ENCODE measurements around the gene DCBLD1.

The DCBLD1 gene

DNA sequence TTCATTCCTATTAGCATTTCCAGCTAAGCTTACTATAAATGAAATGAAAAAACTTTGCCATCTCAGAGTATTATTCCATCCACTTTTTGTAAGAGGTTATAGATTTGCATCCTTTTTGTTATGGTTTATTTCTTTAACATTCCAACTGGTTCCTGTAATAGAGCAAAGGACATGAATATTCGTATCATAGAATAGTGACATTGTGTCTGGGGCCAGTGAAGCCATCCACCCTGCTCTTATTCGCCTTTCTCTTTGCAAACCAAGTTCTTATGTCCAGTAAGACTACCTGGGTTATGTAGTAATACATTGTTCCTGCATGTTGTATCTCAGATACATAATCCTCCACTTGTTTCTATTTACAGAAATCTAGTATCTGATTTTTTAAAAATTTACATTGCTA is 43.1 kb downstream of the DCBLD1 start:
- TF ChIP-seq, protein P1, sequence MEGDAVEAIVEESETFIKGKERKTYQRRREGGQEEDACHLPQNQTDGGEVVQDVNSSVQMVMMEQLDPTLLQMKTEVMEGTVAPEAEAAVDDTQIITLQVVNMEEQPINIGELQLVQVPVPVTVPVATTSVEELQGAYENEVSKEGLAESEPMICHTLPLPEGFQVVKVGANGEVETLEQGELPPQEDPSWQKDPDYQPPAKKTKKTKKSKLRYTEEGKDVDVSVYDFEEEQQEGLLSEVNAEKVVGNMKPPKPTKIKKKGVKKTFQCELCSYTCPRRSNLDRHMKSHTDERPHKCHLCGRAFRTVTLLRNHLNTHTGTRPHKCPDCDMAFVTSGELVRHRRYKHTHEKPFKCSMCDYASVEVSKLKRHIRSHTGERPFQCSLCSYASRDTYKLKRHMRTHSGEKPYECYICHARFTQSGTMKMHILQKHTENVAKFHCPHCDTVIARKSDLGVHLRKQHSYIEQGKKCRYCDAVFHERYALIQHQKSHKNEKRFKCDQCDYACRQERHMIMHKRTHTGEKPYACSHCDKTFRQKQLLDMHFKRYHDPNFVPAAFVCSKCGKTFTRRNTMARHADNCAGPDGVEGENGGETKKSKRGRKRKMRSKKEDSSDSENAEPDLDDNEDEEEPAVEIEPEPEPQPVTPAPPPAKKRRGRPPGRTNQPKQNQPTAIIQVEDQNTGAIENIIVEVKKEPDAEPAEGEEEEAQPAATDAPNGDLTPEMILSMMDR (IDR thresholded peaks at IDR 0.05; ENCODE audit: low read depth, low read length, missing control alignments) = no peak
- no peak for DNase-seq (ENCODE audit: low read depth)

DNA sequence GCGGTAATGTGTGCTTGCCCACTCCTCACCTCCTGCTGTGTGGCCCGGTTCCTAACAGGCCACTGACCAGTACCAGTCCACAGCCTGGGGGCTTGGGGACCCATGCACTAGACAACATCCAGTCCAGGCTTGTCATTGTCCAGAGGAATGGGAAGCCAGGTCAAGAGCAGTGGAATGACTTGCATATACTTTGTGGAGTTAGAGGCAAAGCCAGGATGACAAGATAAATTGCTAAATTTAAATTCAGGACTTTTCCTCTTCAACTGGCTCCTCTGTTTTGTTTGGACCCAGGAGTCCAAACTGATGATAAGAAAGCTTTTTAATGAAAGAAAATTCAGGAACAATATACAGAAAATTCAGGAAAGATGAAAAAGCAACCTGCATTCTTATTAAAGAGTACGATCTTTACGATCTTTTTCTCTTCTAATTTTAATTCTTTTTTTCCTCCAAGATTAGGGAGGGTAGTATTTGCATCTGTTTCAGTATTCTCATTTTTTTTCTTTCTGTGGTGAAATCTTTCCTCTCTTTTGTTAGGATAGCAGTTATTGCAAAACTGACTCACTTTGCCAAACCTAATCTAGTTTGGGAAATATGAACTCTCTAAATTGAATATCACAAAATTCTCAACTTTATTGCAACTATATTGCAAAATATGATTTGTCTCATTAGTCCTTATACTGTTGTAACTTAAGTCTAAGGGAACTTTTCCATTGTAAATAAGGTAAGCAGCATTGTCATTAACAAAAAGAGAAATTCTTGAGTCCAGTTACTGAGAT is 48.2 kb downstream of the DCBLD1 start:
- TF ChIP-seq, protein P1 (IDR thresholded peaks at IDR 0.05; ENCODE audit: low read depth, low read length, missing control alignments) = no peak
- no peak for DNase-seq (ENCODE audit: low read depth)
- no peak overlapping the region for H3K4me3 ChIP-seq (ENCODE audit: low read depth, low read length)

More for the DNA sequence above, 43.1 kb downstream of the DCBLD1 start:
- no peak overlapping the region for H3K4me3 ChIP-seq (ENCODE audit: low read depth, low read length)

DNA sequence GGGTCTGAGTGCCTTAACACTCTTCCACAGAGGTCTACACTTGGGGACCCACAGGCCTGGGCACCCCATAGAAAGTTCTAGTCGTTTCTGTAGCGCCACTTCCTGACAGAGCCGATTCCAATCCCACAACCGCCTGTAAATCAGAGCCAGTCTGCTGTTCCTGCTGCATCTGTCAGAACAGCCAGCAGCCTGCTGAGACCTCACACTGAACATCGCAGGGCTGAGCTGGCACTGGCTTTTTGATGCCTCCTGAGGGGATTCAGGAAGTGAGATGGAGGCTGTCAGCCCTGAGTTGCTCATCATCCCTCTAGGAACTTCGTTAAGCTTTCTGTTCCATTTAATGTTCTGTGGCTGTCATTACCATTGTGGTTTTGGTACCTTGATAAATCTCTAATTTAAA is 48.9 kb downstream of the DCBLD1 start:
- no peak overlapping the region for H3K4me3 ChIP-seq (ENCODE audit: low read depth, low read length)
- TF ChIP-seq, protein P1 (IDR thresholded peaks at IDR 0.05; ENCODE audit: low read depth, low read length, missing control alignments) = no peak
- DNase-seq (ENCODE audit: low read depth) = no peak

DNA sequence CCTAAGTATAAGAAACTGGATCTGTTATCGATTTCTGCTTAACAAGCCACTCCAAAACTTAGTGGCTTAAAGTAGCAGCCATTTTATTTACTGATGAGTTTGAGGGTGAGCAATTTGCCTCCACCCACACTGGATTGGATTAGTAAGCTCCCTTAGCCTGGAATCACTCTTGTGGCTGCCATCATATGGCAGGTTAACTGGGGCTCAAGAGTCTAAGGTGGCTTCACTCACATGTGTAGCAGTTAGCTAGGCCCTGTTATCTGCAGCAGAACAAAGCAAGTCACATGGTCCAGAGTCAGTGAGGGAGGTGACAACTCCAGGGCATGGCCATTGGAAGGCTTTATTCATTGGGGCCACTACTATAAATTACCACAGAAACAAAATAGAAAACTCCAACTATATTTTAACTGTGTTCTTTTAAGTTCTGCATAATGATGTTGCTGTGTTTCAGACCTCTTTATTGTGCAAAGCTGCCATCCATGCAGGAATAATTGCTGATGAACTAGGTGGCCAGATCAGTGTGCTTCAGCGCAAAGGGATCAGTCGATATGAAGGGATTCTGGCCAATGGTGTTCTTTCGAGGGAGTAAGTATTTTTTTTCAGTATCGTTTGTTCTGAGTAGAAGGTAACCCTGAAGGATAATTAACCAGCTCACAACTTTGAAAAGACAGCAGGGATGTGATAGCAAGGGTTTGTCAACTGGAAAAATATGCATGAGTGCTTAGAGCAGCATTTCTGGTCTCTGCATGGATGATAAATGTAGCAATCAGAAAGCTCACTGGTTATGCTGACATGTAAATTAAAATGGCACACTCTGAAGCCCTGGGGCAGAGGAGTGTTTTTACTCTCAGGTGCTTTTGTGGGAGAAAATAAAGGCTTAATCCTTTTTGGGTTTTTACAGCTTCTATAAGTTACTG is 49.6 kb downstream of the DCBLD1 start:
- TF ChIP-seq, protein P1 (IDR thresholded peaks at IDR 0.05; ENCODE audit: low read depth, low read length, missing control alignments) = no peak
- no peak for DNase-seq (ENCODE audit: low read depth)
- H3K4me3 ChIP-seq (ENCODE audit: low read depth, low read length) = no peak overlapping the region

DNA sequence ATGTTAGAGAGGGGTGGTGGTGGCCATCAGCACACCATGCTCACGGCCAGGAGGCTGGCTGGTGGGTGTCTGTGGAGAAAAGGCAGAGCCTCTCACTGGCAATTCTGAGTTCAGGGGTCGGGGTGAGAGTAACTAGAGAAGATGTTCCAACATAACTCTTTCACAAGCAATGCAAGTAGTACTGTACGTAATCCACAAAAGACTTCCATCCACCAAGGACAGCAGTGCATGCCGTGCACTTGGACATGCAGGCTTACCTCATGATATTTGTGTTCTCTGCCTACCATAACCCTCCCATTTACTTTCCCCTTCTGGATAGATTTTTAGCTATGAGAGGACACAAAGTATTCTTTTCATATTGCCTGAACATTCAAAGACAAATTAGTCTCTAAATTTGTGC is 51.3 kb downstream of the DCBLD1 start:
- TF ChIP-seq, protein P1 (IDR thresholded peaks at IDR 0.05; ENCODE audit: low read depth, low read length, missing control alignments) = no peak
- H3K4me3 ChIP-seq (ENCODE audit: low read depth, low read length) = no peak overlapping the region
- no peak for DNase-seq (ENCODE audit: low read depth)

DNA sequence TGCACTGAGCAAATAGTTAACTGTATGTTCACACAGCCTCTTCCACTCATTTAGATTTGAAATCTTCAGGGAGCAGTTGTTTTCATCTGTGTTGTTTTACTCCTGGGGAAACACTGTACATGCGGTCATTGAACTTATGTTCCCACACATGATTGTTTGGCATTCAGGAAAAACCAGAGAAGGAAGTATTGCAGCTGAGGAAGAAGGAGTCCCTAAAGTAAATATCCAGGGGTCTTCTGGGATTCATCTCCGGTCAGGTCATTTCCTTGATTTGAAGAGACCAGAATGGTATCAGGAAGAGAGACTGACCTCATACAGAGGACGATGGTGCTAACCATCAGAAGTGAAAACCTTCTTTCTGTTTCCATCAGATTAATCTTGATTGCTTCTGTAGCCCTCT is 52.5 kb downstream of the DCBLD1 start:
- TF ChIP-seq, protein P1 (IDR thresholded peaks at IDR 0.05; ENCODE audit: low read depth, low read length, missing control alignments) = no peak
- H3K4me3 ChIP-seq (ENCODE audit: low read depth, low read length) = no peak overlapping the region
- DNase-seq (ENCODE audit: low read depth) = no peak
